D721Med (cell line): ENCODE results near the gene ASB11.
"Not testable (repeated sequence)": the region's sequence is repeated elsewhere in the genome, so short reads cannot be mapped to it uniquely, and the experiment has no call there.

Experiments used
- DNase-seq: peaks from one replicate; pipeline ENCODE4 v3.0.0; 2011; ENCODE audit warnings: low spot score; ENCODE audit not compliant: insufficient read length
- FAIRE-seq: peaks from 2 replicates; lab custom pipeline; 2011; peaks lifted over from hg19 to GRCh38; lab: Jason Lieb, UNC
- CTCF ChIP-seq: IDR thresholded peaks from 2 replicates; pipeline ENCODE4 v1.5.1; 2012; ENCODE audit warnings: mild to moderate bottlenecking, control low read depth; ENCODE audit not compliant: insufficient read depth; ENCODE audit errors: missing control alignments

Gene ASB11

GRCh38 chrX:15311119-15311518, 4.3 kb downstream of the ASB11 start:
- no peak for FAIRE-seq
- no peak for TF ChIP-seq CTCF

GRCh38 chrX:15310117-15310516, 5.3 kb downstream of the ASB11 start:
- no peak for DNase-seq
- no peak for FAIRE-seq
- no peak for TF ChIP-seq CTCF

More at GRCh38 chrX:15311119-15311518, 4.3 kb downstream of the ASB11 start:
- no peak for DNase-seq

- FAIRE-seq, DNase-seq: not testable (repeated sequence)
Measured at GRCh38 chrX:15305899-15306298, 9.5 kb downstream of the ASB11 start.

- FAIRE-seq = no peak
- no peak for TF ChIP-seq CTCF
- DNase-seq = no peak
Measured at GRCh38 chrX:15301924-15302323, 13.5 kb downstream of the ASB11 start.

GRCh38 chrX:15299941-15300851, 15.2 kb downstream of the ASB11 start:
- TF ChIP-seq CTCF = peak; percentile 29
- FAIRE-seq = no peak
- no peak for DNase-seq

- DNase-seq (no peak), FAIRE-seq (no peak)
- TF ChIP-seq CTCF = no peak
Measured at GRCh38 chrX:15298780-15299179, 16.7 kb downstream of the ASB11 start.

- no peak for TF ChIP-seq CTCF
- FAIRE-seq (no peak), DNase-seq (no peak)
Measured at GRCh38 chrX:15298201-15298600, 17.2 kb downstream of the ASB11 start.
